SIG-M5 treated with dmso at 0.1 percent for 504 hours (cell line): ENCODE results near the gene FCRL1.

ENCODE experiments used
- DNase-seq: peaks from one replicate; lab custom pipeline; 2025; ENCODE audit not compliant: unreplicated experiment; lab: John Stamatoyannopoulos, UW

FCRL1 gene

GRCh38 chr1:157819896-157820295 is at the start of gene FCRL1:
Gene FCRL1 (minus strand): TSS chr1:157820120. CDS start chr1:157820037, 83 bp downstream.
- DNase-seq = peak; percentile 27

GRCh38 chr1:157868654-157869053 is 48.7 kb upstream of the FCRL1 start:
- no peak for DNase-seq

- no peak for DNase-seq
These were observed 42.5 kb upstream of the FCRL1 start for GRCh38 chr1:157862114-157863070.

- no peak for DNase-seq
These were observed 36.6 kb upstream of the FCRL1 start for GRCh38 chr1:157856538-157856937.

- DNase-seq = no peak
These were observed 32.6 kb upstream of the FCRL1 start for GRCh38 chr1:157852476-157852875.

- peak; percentile 61 for DNase-seq
These were observed 29.4 kb upstream of the FCRL1 start for GRCh38 chr1:157849229-157849875.

- no peak for DNase-seq
These were observed 24.3 kb upstream of the FCRL1 start for GRCh38 chr1:157844089-157844830.

- no peak for DNase-seq
These were observed 23.0 kb upstream of the FCRL1 start for GRCh38 chr1:157842939-157843338.

- no peak for DNase-seq
These were observed 21.8 kb upstream of the FCRL1 start, which contains the start of gene CD5L for GRCh38 chr1:157841708-157842107. Gene CD5L (minus strand): TSS chr1:157841808. CDS start chr1:157841701, 107 bp downstream.

- no peak for DNase-seq
These were observed 19.0 kb upstream of the FCRL1 start for GRCh38 chr1:157838966-157839365.

GRCh38 chr1:157834430-157834829 is 14.5 kb upstream of the FCRL1 start:
- DNase-seq = no peak

- DNase-seq = no peak
These were observed 13.2 kb upstream of the FCRL1 start for GRCh38 chr1:157833145-157833544.

- peak; percentile 24 for DNase-seq
These were observed 12.2 kb upstream of the FCRL1 start for GRCh38 chr1:157831968-157832626.

GRCh38 chr1:157830887-157831286 is 11.0 kb upstream of the FCRL1 start:
- no peak for DNase-seq

- no peak for DNase-seq
These were observed 9.8 kb upstream of the FCRL1 start for GRCh38 chr1:157829711-157830110.

- no peak for DNase-seq
These were observed 9.3 kb upstream of the FCRL1 start for GRCh38 chr1:157829210-157829609.

GRCh38 chr1:157820299-157820698 is 379 bp upstream of the FCRL1 start:
- no peak for DNase-seq

- DNase-seq = no peak
These were observed 705 bp downstream of the FCRL1 start for GRCh38 chr1:157819215-157819614.

- DNase-seq = no peak
These were observed 6.7 kb downstream of the FCRL1 start for GRCh38 chr1:157813269-157813668.

GRCh38 chr1:157806431-157807149 is 13.3 kb downstream of the FCRL1 start:
- no peak for DNase-seq
